HCT116 (cell line): ENCODE measurements around the gene HNRNPUL2.

Experiments used
- EZH2 ChIP-seq: fragments of 200-600 bp; sonication (generic); IDR thresholded peaks from 2 replicates; pipeline ENCODE4 v1.6.1; 2017; ENCODE audit warnings: antibody characterized with exemption, mixed run types
- EZH2phosphoT487 ChIP-seq: fragments of 200-600 bp; IDR thresholded peaks from 2 replicates; pipeline ENCODE4 v1.6.1; 2018; ENCODE audit warnings: antibody characterized with exemption, borderline replicate concordance
- JUND ChIP-seq: IDR thresholded peaks from 2 replicates; pipeline ENCODE4 v1.6.1; 2012
- POLR2A ChIP-seq: IDR thresholded peaks from 2 replicates; pipeline ENCODE4 v1.7.0; 2011; ENCODE audit warnings: borderline replicate concordance; ENCODE audit not compliant: insufficient read depth, insufficient read length; ENCODE audit errors: extremely low read depth
- POLR2AphosphoS5 ChIP-seq: IDR thresholded peaks from 2 replicates; pipeline ENCODE4 v1.6.1; 2011; ENCODE audit warnings: mild to moderate bottlenecking, low read depth, low read length, moderate library complexity
- ZFX ChIP-seq: fragments of 450-650 bp; IDR thresholded peaks from 2 replicates; pipeline ENCODE4 v1.6.1; 2017
- TF ChIP-seq, protein P1 (sequence below), 3 experiments: fragments of 200-600 bp in 1 of 3; sonication (generic) in 1 of 3; IDR thresholded peaks in 2 of 3; conservative IDR thresholded peaks in 1 of 3; 2 replicates each; pipeline ENCODE4 v1.5.1; 2012 to 2017; ENCODE audit warnings: low read depth in 2 of 3, low read length in 2 of 3, antibody characterized with exemption in 1 of 3, borderline replicate concordance in 1 of 3, control low read depth in 1 of 3, mild to moderate bottlenecking in 1 of 3, mixed read lengths in 1 of 3, mixed run types in 1 of 3, moderate library complexity in 1 of 3; ENCODE audit not compliant: insufficient read depth in 1 of 3
- TF ChIP-seq, protein P2 (sequence below): IDR thresholded peaks from 2 replicates; pipeline ENCODE4 v1.6.1; 2012

DNA sequence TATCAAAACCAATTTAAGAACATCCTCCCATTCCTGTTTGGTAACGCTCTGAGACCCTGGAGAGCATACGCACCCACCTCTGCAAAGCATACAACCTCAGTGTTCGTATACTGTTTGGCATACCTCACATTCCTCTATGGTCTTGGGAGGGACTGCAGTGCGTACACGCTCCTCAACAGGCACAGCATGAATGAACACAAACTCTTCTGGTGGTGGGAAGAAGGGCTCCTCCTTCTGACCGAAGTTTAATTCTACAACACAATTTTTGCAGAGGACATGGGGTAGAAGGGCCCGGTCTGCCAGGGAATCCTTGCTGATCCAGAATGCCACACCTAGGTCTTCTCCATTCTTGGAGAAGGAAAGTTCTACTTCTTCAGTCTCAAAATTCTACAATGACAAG is 5.3 kb downstream of the HNRNPUL2 start:
- TF ChIP-seq, protein P1, sequence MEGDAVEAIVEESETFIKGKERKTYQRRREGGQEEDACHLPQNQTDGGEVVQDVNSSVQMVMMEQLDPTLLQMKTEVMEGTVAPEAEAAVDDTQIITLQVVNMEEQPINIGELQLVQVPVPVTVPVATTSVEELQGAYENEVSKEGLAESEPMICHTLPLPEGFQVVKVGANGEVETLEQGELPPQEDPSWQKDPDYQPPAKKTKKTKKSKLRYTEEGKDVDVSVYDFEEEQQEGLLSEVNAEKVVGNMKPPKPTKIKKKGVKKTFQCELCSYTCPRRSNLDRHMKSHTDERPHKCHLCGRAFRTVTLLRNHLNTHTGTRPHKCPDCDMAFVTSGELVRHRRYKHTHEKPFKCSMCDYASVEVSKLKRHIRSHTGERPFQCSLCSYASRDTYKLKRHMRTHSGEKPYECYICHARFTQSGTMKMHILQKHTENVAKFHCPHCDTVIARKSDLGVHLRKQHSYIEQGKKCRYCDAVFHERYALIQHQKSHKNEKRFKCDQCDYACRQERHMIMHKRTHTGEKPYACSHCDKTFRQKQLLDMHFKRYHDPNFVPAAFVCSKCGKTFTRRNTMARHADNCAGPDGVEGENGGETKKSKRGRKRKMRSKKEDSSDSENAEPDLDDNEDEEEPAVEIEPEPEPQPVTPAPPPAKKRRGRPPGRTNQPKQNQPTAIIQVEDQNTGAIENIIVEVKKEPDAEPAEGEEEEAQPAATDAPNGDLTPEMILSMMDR (IDR thresholded peaks at IDR 0.05 in 2 of 3, conservative IDR thresholded peaks at IDR 0.05 in 1 of 3; ENCODE audit: borderline replicate concordance in 1 of 3, insufficient read depth in 1 of 3, low read depth in 2 of 3, low read length in 2 of 3): peak in 1 of 3 experiments; percentile 18; a peak in 1 of 6 replicates
- no peak for TF ChIP-seq POLR2A
- no peak for TF ChIP-seq EZH2phosphoT487
- TF ChIP-seq ZFX: no peak
- TF ChIP-seq, protein P2, sequence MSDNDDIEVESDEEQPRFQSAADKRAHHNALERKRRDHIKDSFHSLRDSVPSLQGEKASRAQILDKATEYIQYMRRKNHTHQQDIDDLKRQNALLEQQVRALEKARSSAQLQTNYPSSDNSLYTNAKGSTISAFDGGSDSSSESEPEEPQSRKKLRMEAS: no peak
- TF ChIP-seq JUND: no peak
- TF ChIP-seq EZH2: no peak
- no peak for TF ChIP-seq POLR2AphosphoS5
